ENCODE results near the gene MGMT. TPM values are rescaled to one million over a fixed set of nuclear protein-coding genes. Genes with fewer than 3 reads are reported as not detected.

MGMT gene
- polyA plus RNA-seq, 3 donors: 9.5 to 23.5 (median 17.5) TPM

DNA sequence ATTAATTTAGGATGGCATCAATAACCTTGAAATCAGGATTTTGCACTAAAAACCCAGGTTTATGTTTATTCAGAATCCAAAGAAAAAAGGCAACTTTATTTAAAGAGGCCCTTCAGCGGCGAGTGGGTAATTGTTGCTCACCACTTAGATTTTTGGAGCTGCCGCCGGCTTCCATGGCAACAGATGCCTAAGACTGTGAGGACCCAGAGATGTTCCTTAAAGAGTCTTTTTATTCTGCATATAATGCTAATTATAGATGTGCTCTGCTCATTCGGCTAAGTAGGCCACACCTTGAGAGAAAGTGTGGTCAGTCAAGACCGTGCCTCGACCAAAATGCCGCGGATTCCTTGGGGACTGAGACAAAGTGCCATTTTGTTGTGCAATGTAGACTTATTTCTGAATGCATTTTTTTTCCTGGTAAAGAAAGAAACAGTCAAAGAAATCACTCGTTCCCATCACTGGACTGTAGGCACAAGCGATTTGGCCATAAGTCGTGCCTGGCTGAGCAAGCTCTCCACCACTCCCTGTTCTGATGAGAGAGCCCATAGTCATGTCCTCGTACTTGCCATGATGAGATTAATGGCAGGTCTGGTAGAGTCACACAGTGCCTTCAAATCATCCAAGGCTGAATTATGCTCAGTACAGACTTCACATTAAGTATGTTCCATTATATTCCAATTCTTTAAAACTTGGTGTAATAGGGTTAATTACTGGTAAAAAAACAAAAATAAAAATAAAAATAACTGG is 21.4 kb upstream of the MGMT start:
- H3K27ac Mint-ChIP-seq: no peak overlapping the region
- intact Hi-C loops (cut with micrococcal nuclease): no loop called here
- H3K4me1 Mint-ChIP-seq: no peaks in the 10 kb centered on the region
- Histone ChIP-seq H3K4me2 (replicated peaks; ENCODE audit: extremely low read depth, low read length, poor library complexity, severe bottlenecking) (no peak overlapping the region), H4K20me1 (ENCODE audit: insufficient read depth, low read length) (no peaks in the 10 kb centered on the region), H3K4me3 (replicated peaks in 1 of 3; ENCODE audit: low read depth in 2 of 3, low read length in 3 of 3) (no peak overlapping the region), H2AFZ (ENCODE audit: insufficient read depth, low read depth, low read length, poor library complexity, severe bottlenecking) (no peak overlapping the region), H3K9me3 (replicated peaks in 1 of 2; ENCODE audit: control insufficient read depth in 1 of 2, insufficient read depth in 1 of 2, low read length in 2 of 2) (no peaks in the 10 kb centered on the region), H3K27me3 (ENCODE audit: control insufficient read depth in 2 of 2, insufficient read depth in 2 of 2, low read length in 2 of 2) (no peaks in the 10 kb centered on the region), H3K36me3 (replicated peaks in 1 of 2; ENCODE audit: control insufficient read depth in 1 of 2, insufficient read depth in 2 of 2, low read length in 2 of 2) (no peaks in the 10 kb centered on the region), H3K4me1 (ENCODE audit: control insufficient read depth in 1 of 2, insufficient read depth in 2 of 2, low read length in 2 of 2) (no peaks in the 10 kb centered on the region), H3K27ac (ENCODE audit: low read depth in 1 of 2, low read length in 2 of 2) (no peak overlapping the region), H3K79me2 (ENCODE audit: insufficient read depth, low read length) (no peaks in the 10 kb centered on the region), H3K9ac (ENCODE audit: insufficient read depth, low read length, poor library complexity, severe bottlenecking) (no peak overlapping the region)
- TF ChIP-seq, protein P1, sequence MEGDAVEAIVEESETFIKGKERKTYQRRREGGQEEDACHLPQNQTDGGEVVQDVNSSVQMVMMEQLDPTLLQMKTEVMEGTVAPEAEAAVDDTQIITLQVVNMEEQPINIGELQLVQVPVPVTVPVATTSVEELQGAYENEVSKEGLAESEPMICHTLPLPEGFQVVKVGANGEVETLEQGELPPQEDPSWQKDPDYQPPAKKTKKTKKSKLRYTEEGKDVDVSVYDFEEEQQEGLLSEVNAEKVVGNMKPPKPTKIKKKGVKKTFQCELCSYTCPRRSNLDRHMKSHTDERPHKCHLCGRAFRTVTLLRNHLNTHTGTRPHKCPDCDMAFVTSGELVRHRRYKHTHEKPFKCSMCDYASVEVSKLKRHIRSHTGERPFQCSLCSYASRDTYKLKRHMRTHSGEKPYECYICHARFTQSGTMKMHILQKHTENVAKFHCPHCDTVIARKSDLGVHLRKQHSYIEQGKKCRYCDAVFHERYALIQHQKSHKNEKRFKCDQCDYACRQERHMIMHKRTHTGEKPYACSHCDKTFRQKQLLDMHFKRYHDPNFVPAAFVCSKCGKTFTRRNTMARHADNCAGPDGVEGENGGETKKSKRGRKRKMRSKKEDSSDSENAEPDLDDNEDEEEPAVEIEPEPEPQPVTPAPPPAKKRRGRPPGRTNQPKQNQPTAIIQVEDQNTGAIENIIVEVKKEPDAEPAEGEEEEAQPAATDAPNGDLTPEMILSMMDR (IDR thresholded peaks at IDR 0.05): no peak
- 95% methylated on average over 9 of the region's 13 CpGs for WGBS (ENCODE audit: insufficient coverage)
- H3K9me3 Mint-ChIP-seq: peaks cover 0 to 1% (median 0%) of the 10 kb centered on the region in 7 donors
- no peak overlapping the region for H3K4me3 Mint-ChIP-seq
- DNase-seq: no peak
- no peaks in the 10 kb centered on the region for H3K36me3 Mint-ChIP-seq
- peaks cover 0 to 9% (median 5%) of the 10 kb centered on the region in 3 donors for H3K27me3 Mint-ChIP-seq (ENCODE audit: low read depth in 3 of 3)

DNA sequence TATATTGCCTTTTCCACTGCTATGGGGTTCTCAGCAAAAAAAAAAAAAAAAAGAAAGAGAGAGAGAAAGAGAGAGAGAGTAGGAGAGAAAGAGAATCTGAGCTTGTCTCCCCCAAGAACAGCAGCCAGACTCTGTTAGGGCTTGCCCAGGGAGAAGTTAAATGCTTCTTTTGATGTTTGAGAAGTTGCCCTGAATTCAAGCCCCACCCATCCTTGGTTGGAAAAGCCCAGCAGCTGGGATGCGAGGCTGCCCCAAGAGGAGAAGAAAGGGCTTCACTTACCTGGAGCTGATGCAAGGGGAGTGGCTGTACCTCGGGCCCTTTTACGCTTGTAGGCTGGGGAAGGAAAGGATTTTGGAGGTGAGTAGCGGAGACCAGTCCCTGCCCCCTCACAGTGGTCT is 20.9 kb upstream of the MGMT start:
- Histone ChIP-seq H3K79me2 (ENCODE audit: insufficient read depth, low read length) (no peaks in the 10 kb centered on the region), H3K36me3 (replicated peaks in 1 of 2; ENCODE audit: control insufficient read depth in 1 of 2, insufficient read depth in 2 of 2, low read length in 2 of 2) (no peaks in the 10 kb centered on the region), H3K4me1 (ENCODE audit: control insufficient read depth in 1 of 2, insufficient read depth in 2 of 2, low read length in 2 of 2) (no peaks in the 10 kb centered on the region), H3K4me2 (replicated peaks; ENCODE audit: extremely low read depth, low read length, poor library complexity, severe bottlenecking) (no peak overlapping the region), H2AFZ (ENCODE audit: insufficient read depth, low read depth, low read length, poor library complexity, severe bottlenecking) (no peak overlapping the region), H3K9me3 (replicated peaks in 1 of 2; ENCODE audit: control insufficient read depth in 1 of 2, insufficient read depth in 1 of 2, low read length in 2 of 2) (no peaks in the 10 kb centered on the region), H3K9ac (ENCODE audit: insufficient read depth, low read length, poor library complexity, severe bottlenecking) (no peak overlapping the region), H3K4me3 (replicated peaks in 1 of 3; ENCODE audit: low read depth in 2 of 3, low read length in 3 of 3) (no peak overlapping the region), H4K20me1 (ENCODE audit: insufficient read depth, low read length) (no peaks in the 10 kb centered on the region), H3K27ac (ENCODE audit: low read depth in 1 of 2, low read length in 2 of 2) (no peak overlapping the region), H3K27me3 (ENCODE audit: control insufficient read depth in 2 of 2, insufficient read depth in 2 of 2, low read length in 2 of 2) (no peaks in the 10 kb centered on the region)
- TF ChIP-seq, protein P1 (IDR thresholded peaks at IDR 0.05): no peak
- intact Hi-C loops (cut with micrococcal nuclease): no loop called here
- WGBS (ENCODE audit: insufficient coverage): 100% methylated on average over 3 of the region's 4 CpGs
- no peaks in the 10 kb centered on the region for H3K36me3 Mint-ChIP-seq
- H3K9me3 Mint-ChIP-seq: peaks cover 0 to 1% (median 0%) of the 10 kb centered on the region in 7 donors
- no peak for DNase-seq
- peaks cover 0 to 9% (median 5%) of the 10 kb centered on the region in 3 donors for H3K27me3 Mint-ChIP-seq (ENCODE audit: low read depth in 3 of 3)
- H3K27ac Mint-ChIP-seq: no peak overlapping the region
- H3K4me3 Mint-ChIP-seq: no peak overlapping the region
- H3K4me1 Mint-ChIP-seq: no peaks in the 10 kb centered on the region

Data from CD14-positive monocyte (primary cell).